Neural cell (in vitro differentiated cells): ENCODE measurements around the gene LYSMD1. TPM values are rescaled to one million over a fixed set of nuclear protein-coding genes. Genes with fewer than 3 reads are reported as not detected.

Experiments used
- H2AFZ ChIP-seq: fragments of 200-600, 300-800 bp; sonication (generic), shearing (Covaris generic); 2 replicates; pipeline ENCODE4 v1.6.0; 2014; ENCODE audit warnings: low read depth, mild to moderate bottlenecking, antibody characterized with exemption, low read length, moderate library complexity
- H3F3A ChIP-seq: fragments of 200-600 bp; shearing (Covaris generic); 2 replicates; pipeline ENCODE4 v1.6.1; 2016; ENCODE audit warnings: mild to moderate bottlenecking, moderate library complexity, mixed read lengths, antibody characterized with exemption, low read length; ENCODE audit not compliant: insufficient read depth, poor library complexity, severe bottlenecking
- H3K27ac ChIP-seq: fragments of 200-600, 300-800 bp; sonication (generic), shearing (Covaris generic); 2 replicates; pipeline ENCODE4 v1.5.1; 2014; ENCODE audit warnings: mild to moderate bottlenecking, low read length, moderate library complexity
- H3K27me3 ChIP-seq: fragments of 300-800, 200-600 bp; sonication (generic), shearing (Covaris generic); 2 replicates; pipeline ENCODE4 v1.6.0; 2014; ENCODE audit warnings: mild to moderate bottlenecking, low read depth, low read length, moderate library complexity; ENCODE audit not compliant: insufficient read depth
- H3K36me3 ChIP-seq: fragments of 300-800, 200-600 bp; sonication (generic), shearing (Covaris generic); 2 replicates; pipeline ENCODE4 v1.5.1; 2014; ENCODE audit warnings: mild to moderate bottlenecking, antibody characterized with exemption, low read length, moderate library complexity; ENCODE audit not compliant: insufficient read depth
- H3K4me2 ChIP-seq: fragments of 300-800, 200-600 bp; sonication (generic), shearing (Covaris generic); 2 replicates; pipeline ENCODE4 v1.6.0; 2014; ENCODE audit warnings: mild to moderate bottlenecking, low read length
- H3K4me3 ChIP-seq: fragments of 300-800, 200-600 bp; sonication (generic), shearing (Covaris generic); 2 replicates; pipeline ENCODE4 v1.5.1; 2014; ENCODE audit warnings: mild to moderate bottlenecking, low read length, moderate library complexity
- H3K79me2 ChIP-seq: fragments of 200-600 bp; shearing (Covaris generic); replicated peaks from 2 replicates; pipeline ENCODE4 v1.6.0; 2014; ENCODE audit warnings: mild to moderate bottlenecking, low read length, moderate library complexity; ENCODE audit not compliant: insufficient read depth
- H3K9ac ChIP-seq: fragments of 300-800, 200-600 bp; sonication (generic), shearing (Covaris generic); 2 replicates; pipeline ENCODE4 v1.6.1; 2016; ENCODE audit warnings: mild to moderate bottlenecking, low read length, mixed read lengths
- H3K9me2 ChIP-seq: fragments of 200-600 bp; shearing (Covaris generic); 2 replicates; pipeline ENCODE4 v1.6.1; 2016; ENCODE audit warnings: mild to moderate bottlenecking, low read length, mixed read lengths; ENCODE audit not compliant: insufficient read depth
- H3K9me3 ChIP-seq: fragments of 200-600, 300-800 bp; sonication (generic), shearing (Covaris generic); 2 replicates; pipeline ENCODE4 v1.6.1; 2016; ENCODE audit warnings: mild to moderate bottlenecking, mixed run types, low read length, moderate library complexity, mixed read lengths
- H4K20me1 ChIP-seq: fragments of 200-600 bp; shearing (Covaris generic); 2 replicates; pipeline ENCODE4 v1.6.1; 2016; ENCODE audit warnings: mild to moderate bottlenecking, mixed run types; ENCODE audit not compliant: insufficient read depth
- CTCF ChIP-seq: fragments of 450-650 bp; IDR thresholded peaks from 2 replicates; pipeline ENCODE4 v1.5.1; 2014; ENCODE audit warnings: antibody characterized with exemption, mild to moderate bottlenecking, moderate library complexity; ENCODE audit not compliant: poor library complexity, severe bottlenecking
- EP300 ChIP-seq: fragments of 450-650 bp; conservative IDR thresholded peaks from 2 replicates; pipeline ENCODE4 v1.6.1; 2014; ENCODE audit warnings: antibody characterized with exemption, mild to moderate bottlenecking, moderate library complexity; ENCODE audit not compliant: poor library complexity, severe bottlenecking
- EZH2 ChIP-seq: fragments of 200-600, 300-800 bp; shearing (Covaris generic), sonication (generic); IDR thresholded peaks from 2 replicates; pipeline ENCODE4 v1.6.1; 2014; ENCODE audit warnings: antibody characterized with exemption, low read length, borderline replicate concordance, mild to moderate bottlenecking; ENCODE audit not compliant: insufficient read depth, poor library complexity, severe bottlenecking
- MXI1 ChIP-seq: fragments of 450-650 bp; conservative IDR thresholded peaks from 2 replicates; pipeline ENCODE4 v1.6.1; 2014; ENCODE audit warnings: antibody characterized with exemption, mild to moderate bottlenecking; ENCODE audit not compliant: poor library complexity, severe bottlenecking
- POLR2AphosphoS5 ChIP-seq: IDR thresholded peaks from 2 replicates; pipeline ENCODE4 v1.6.1; 2012
- RAD21 ChIP-seq: fragments of 450-650 bp; conservative IDR thresholded peaks from 2 replicates; pipeline ENCODE4 v1.6.1; 2014; ENCODE audit warnings: antibody characterized with exemption, mild to moderate bottlenecking, moderate library complexity
- REST ChIP-seq: IDR thresholded peaks from 2 replicates; pipeline ENCODE4 v1.6.1; 2012; ENCODE audit warnings: borderline replicate concordance
- SMC3 ChIP-seq: fragments of 450-650 bp; conservative IDR thresholded peaks from 2 replicates; pipeline ENCODE4 v1.6.1; 2014; ENCODE audit warnings: antibody characterized with exemption, mild to moderate bottlenecking, moderate library complexity; ENCODE audit not compliant: poor library complexity
- TAF1 ChIP-seq: IDR thresholded peaks from 2 replicates; pipeline ENCODE4 v1.6.1; 2012; ENCODE audit warnings: low read depth
- polyA plus RNA-seq: library from polyadenylated mRNA; depleted of rRNA; stranded (reverse); fragments of >200 nt; gene quantifications from 2 replicates; pipeline ENCODE4 v1.2.3, GENCODE V29; 2014

LYSMD1 gene
- polyA plus RNA-seq, 1 donor from 2014 or later = 16.0 TPM

- H3K27me3 ChIP-seq = no peaks in the 10 kb centered on the region
- peak overlapping the region; percentile 97 for H3K4me2 ChIP-seq
- H3K27ac ChIP-seq = peak overlapping the region; percentile 89
- no peaks in the 10 kb centered on the region for H3K36me3 ChIP-seq
- no peaks in the 10 kb centered on the region for H4K20me1 ChIP-seq
- peak overlapping the region; percentile 83 for H3K9ac ChIP-seq
- H3K9me3 ChIP-seq = no peaks in the 10 kb centered on the region
- H2AFZ ChIP-seq = peak overlapping the region; percentile 95
- H3K4me3 ChIP-seq = peak overlapping the region; percentile 88
- TF ChIP-seq RAD21 = no peak
- TF ChIP-seq POLR2AphosphoS5 = no peak
- TF ChIP-seq EZH2 = no peak
- no peak for TF ChIP-seq EP300
- TF ChIP-seq CTCF = no peak
- no peak for TF ChIP-seq REST
- TF ChIP-seq MXI1 = no peak
- TF ChIP-seq TAF1 = no peak
- no peak for TF ChIP-seq SMC3
- peaks cover 3% of the 10 kb centered on the region for H3F3A ChIP-seq
- peaks cover 20% of the 10 kb centered on the region for H3K79me2 ChIP-seq
- no peaks in the 10 kb centered on the region for H3K9me2 ChIP-seq
Measured at GRCh38 chr1:151165281-151165737, 393 bp downstream of the LYSMD1 start.

GRCh38 chr1:151164732-151165280, 896 bp downstream of the LYSMD1 start:
- H3K79me2 ChIP-seq = peaks cover 20% of the 10 kb centered on the region
- peak overlapping the region; percentile 83 for H3K9ac ChIP-seq
- H3K4me2 ChIP-seq = peak overlapping the region; percentile 97
- no peak for TF ChIP-seq SMC3
- TF ChIP-seq EP300 = no peak
- no peak for TF ChIP-seq REST
- TF ChIP-seq EZH2 = no peak
- TF ChIP-seq RAD21 = no peak
- no peak for TF ChIP-seq CTCF
- no peak for TF ChIP-seq MXI1
- no peak for TF ChIP-seq POLR2AphosphoS5
- peak; percentile 3 for TF ChIP-seq TAF1
- peaks cover 3% of the 10 kb centered on the region for H3F3A ChIP-seq
- no peaks in the 10 kb centered on the region for H3K27me3 ChIP-seq
- no peaks in the 10 kb centered on the region for H3K9me3 ChIP-seq
- H3K9me2 ChIP-seq = no peaks in the 10 kb centered on the region
- H4K20me1 ChIP-seq = no peaks in the 10 kb centered on the region
- no peak overlapping the region for H2AFZ ChIP-seq
- H3K4me3 ChIP-seq = peak overlapping the region; percentile 88
- H3K27ac ChIP-seq = peak overlapping the region; percentile 89
- no peaks in the 10 kb centered on the region for H3K36me3 ChIP-seq
